H9 (cell line): Measurements from ENCODE around the gene RAPGEF6. TPM values are rescaled to one million over a fixed set of nuclear protein-coding genes. Genes with fewer than 3 reads are reported as not detected.

Experiments used
- DNase-seq: peaks from one replicate; pipeline ENCODE4 v3.0.0-alpha.2; 2017
- H2AFZ ChIP-seq: one replicate; pipeline ENCODE4 v1.6.1; 2013; ENCODE audit warnings: mild to moderate bottlenecking, low read length, control low read depth, moderate library complexity
- H2AK5ac ChIP-seq: 2 replicates; pipeline ENCODE4 v1.6.1; 2013; ENCODE audit warnings: low read length, control low read depth, mixed read lengths; ENCODE audit not compliant: insufficient read length
- H2BK120ac ChIP-seq: one replicate; pipeline ENCODE4 v1.6.1; 2013; ENCODE audit warnings: low read depth, mild to moderate bottlenecking, low read length, control low read depth, inconsistent platforms; ENCODE audit not compliant: poor library complexity, severe bottlenecking
- H2BK12ac ChIP-seq: 2 replicates; pipeline ENCODE4 v1.6.1; 2013; ENCODE audit warnings: low read length, control low read depth, mixed read lengths, low read depth; ENCODE audit not compliant: insufficient read length
- H2BK15ac ChIP-seq: 2 replicates; pipeline ENCODE4 v1.6.1; 2013; ENCODE audit warnings: low read depth, low read length, control low read depth
- H2BK20ac ChIP-seq: one replicate; pipeline ENCODE4 v1.6.1; 2013; ENCODE audit warnings: low read depth, mild to moderate bottlenecking, low read length, control low read depth, inconsistent platforms; ENCODE audit not compliant: poor library complexity, severe bottlenecking
- H2BK5ac ChIP-seq: 2 replicates; pipeline ENCODE4 v1.6.1; 2013; ENCODE audit warnings: low read length, control low read depth, mixed read lengths; ENCODE audit not compliant: insufficient read length
- H3K14ac ChIP-seq: 2 replicates; pipeline ENCODE4 v1.6.1; 2013; ENCODE audit warnings: low read length, control low read depth; ENCODE audit not compliant: insufficient read depth
- H3K18ac ChIP-seq: 2 replicates; pipeline ENCODE4 v1.6.1; 2013; ENCODE audit warnings: low read depth, mild to moderate bottlenecking, mixed read lengths, low read length, control low read depth; ENCODE audit not compliant: insufficient read length
- H3K23ac ChIP-seq: 2 replicates; pipeline ENCODE4 v1.6.1; 2013; ENCODE audit warnings: low read length, control low read depth, mixed read lengths, low read depth; ENCODE audit not compliant: insufficient read length
- H3K23me2 ChIP-seq: 2 replicates; pipeline ENCODE4 v1.6.1; 2013; ENCODE audit warnings: low read depth, mild to moderate bottlenecking, mixed read lengths, low read length, control low read depth; ENCODE audit not compliant: insufficient read length, poor library complexity, severe bottlenecking
- H3K27ac ChIP-seq: 2 replicates; pipeline ENCODE4 v1.5.1; 2013; ENCODE audit warnings: low read length, control low read depth, mixed read lengths, low read depth; ENCODE audit not compliant: insufficient read length
- H3K27me3 ChIP-seq: 2 replicates; pipeline ENCODE4 v1.6.1; 2013; ENCODE audit warnings: low read length, control low read depth, inconsistent platforms; ENCODE audit not compliant: insufficient read depth
- H3K4ac ChIP-seq: 2 replicates; pipeline ENCODE4 v1.6.1; 2013; ENCODE audit warnings: low read depth, mild to moderate bottlenecking, control low read depth, inconsistent platforms, low read length, moderate library complexity
- H3K4me1 ChIP-seq: 2 replicates; pipeline ENCODE4 v1.6.1; 2013; ENCODE audit warnings: low read length, control low read depth, inconsistent platforms; ENCODE audit not compliant: insufficient read depth
- H3K4me2 ChIP-seq: 2 replicates; pipeline ENCODE4 v1.6.1; 2013; ENCODE audit warnings: low read length, control low read depth, mixed read lengths; ENCODE audit not compliant: insufficient read length, insufficient read depth
- H3K56ac ChIP-seq: 2 replicates; pipeline ENCODE4 v1.6.1; 2013; ENCODE audit warnings: low read depth, mild to moderate bottlenecking, mixed read lengths, low read length, control low read depth; ENCODE audit not compliant: insufficient read length
- H3K79me1 ChIP-seq: 2 replicates; pipeline ENCODE4 v1.6.1; 2013; ENCODE audit warnings: low read depth, mild to moderate bottlenecking, moderate library complexity, low read length, control low read depth, inconsistent platforms; ENCODE audit not compliant: insufficient read depth, poor library complexity, severe bottlenecking
- H3K79me2 ChIP-seq: 2 replicates; pipeline ENCODE4 v1.6.1; 2013; ENCODE audit warnings: low read length, control low read depth, inconsistent platforms; ENCODE audit not compliant: insufficient read depth
- H3K9ac ChIP-seq: 2 replicates; pipeline ENCODE4 v1.6.1; 2013; ENCODE audit warnings: low read length, control low read depth, mixed read lengths; ENCODE audit not compliant: insufficient read length; ENCODE audit errors: extremely low read depth
- H3K9me3 ChIP-seq: one replicate; pipeline ENCODE4 v1.6.1; 2013; ENCODE audit warnings: low read depth, low read length, inconsistent platforms; ENCODE audit not compliant: control insufficient read depth
- H3T11ph ChIP-seq: one replicate; pipeline ENCODE4 v1.6.1; 2013; ENCODE audit warnings: mild to moderate bottlenecking, low read length, control low read depth, inconsistent platforms
- H4K20me1 ChIP-seq: one replicate; pipeline ENCODE4 v1.6.1; 2013; ENCODE audit not compliant: control insufficient read depth, insufficient read length, insufficient read depth
- H4K5ac ChIP-seq: 2 replicates; pipeline ENCODE4 v1.6.1; 2013; ENCODE audit warnings: low read depth, mild to moderate bottlenecking, mixed read lengths, low read length, control low read depth; ENCODE audit not compliant: insufficient read length
- H4K8ac ChIP-seq: replicated peaks from 2 replicates; pipeline ENCODE4 v1.6.1; 2013; ENCODE audit warnings: low read length, control low read depth, mixed read lengths, low read depth; ENCODE audit not compliant: insufficient read length
- H4K91ac ChIP-seq: 2 replicates; pipeline ENCODE4 v1.6.1; 2013; ENCODE audit warnings: low read depth, mild to moderate bottlenecking, moderate library complexity, mixed read lengths, low read length, control low read depth; ENCODE audit not compliant: insufficient read length
- H3K27ac Mint-ChIP-seq, 3 experiments: 2 replicates in 2 of 3; 3 replicates in 1 of 3; pipeline ENCODE4 v1.8.0; 2020 to 2021; ENCODE audit warnings: mixed read lengths in 3 of 3, mild to moderate bottlenecking in 1 of 3, moderate library complexity in 1 of 3
- H3K27me3 Mint-ChIP-seq: 2 replicates; pipeline ENCODE4 v1.8.0; 2021; ENCODE audit warnings: low read depth, mild to moderate bottlenecking, moderate library complexity, mixed read lengths
- H3K36me3 Mint-ChIP-seq, 3 experiments: 2 replicates in 2 of 3; 3 replicates in 1 of 3; pipeline ENCODE4 v1.8.0; 2020 to 2021; ENCODE audit warnings: low read depth in 3 of 3, mixed read lengths in 3 of 3; ENCODE audit not compliant: insufficient read depth in 1 of 3
- H3K4me1 Mint-ChIP-seq, 2 experiments: 2 replicates each; pipeline ENCODE4 v1.8.0; 2020; ENCODE audit warnings: mixed read lengths in 2 of 2
- H3K4me3 Mint-ChIP-seq, 2 experiments: 2 replicates in 1 of 2; 3 replicates in 1 of 2; pipeline ENCODE4 v1.8.0; 2020 to 2021; ENCODE audit warnings: mild to moderate bottlenecking in 2 of 2, mixed read lengths in 2 of 2, moderate library complexity in 1 of 2
- H3K9me3 Mint-ChIP-seq, 2 experiments: 2 replicates in 1 of 2; 3 replicates in 1 of 2; pipeline ENCODE4 v1.8.0; 2020; ENCODE audit warnings: mild to moderate bottlenecking in 2 of 2, mixed read lengths in 2 of 2, moderate library complexity in 1 of 2
- CTCF ChIP-seq: fragments of 200-600 bp; sonication (generic); conservative IDR thresholded peaks from 3 replicates; pipeline ENCODE4 v1.8.0; 2021; ENCODE audit warnings: antibody characterized with exemption, mild to moderate bottlenecking
- WGBS: extraction: QIAGEN DNeasy Blood & Tissue Kit; methylation state at CpG from one replicate; pipeline ENCODE4 v1.1.7; 2013; ENCODE audit warnings: missing lambda C conversion rate, low lambda C conversion rate, mixed read lengths; ENCODE audit not compliant: insufficient read length; ENCODE audit errors: extremely low coverage; 5-methylcytosine and 5-hydroxymethylcytosine counted together
- total RNA-seq: library from RNA; stranded (reverse); gene quantifications from 2 replicates; pipeline ENCODE4 v1.2.1, GENCODE V29; 2021

RAPGEF6 gene
- total RNA-seq, 1 experiment from 2014 or later: 19.7 TPM

- Histone ChIP-seq H2AFZ (no peak overlapping the region), H2BK12ac (no peak overlapping the region), H4K8ac (no peak overlapping the region), H2BK5ac (no peak overlapping the region), H2BK15ac (no peak overlapping the region), H3T11ph (no peak overlapping the region), H4K91ac (no peak overlapping the region), H3K9me3 (no peaks in the 10 kb centered on the region), H3K18ac (no peak overlapping the region), H2BK20ac (no peak overlapping the region), H3K27ac (no peak overlapping the region), H3K56ac (no peak overlapping the region), H4K20me1 (no peaks in the 10 kb centered on the region), H2BK120ac (no peak overlapping the region), H4K5ac (no peak overlapping the region), H3K79me2 (no peaks in the 10 kb centered on the region), H3K27me3 (no peaks in the 10 kb centered on the region), H3K23me2 (no peaks in the 10 kb centered on the region), H3K9ac (no peak overlapping the region), H3K4ac (no peak overlapping the region), H3K4me2 (no peak overlapping the region), H3K14ac (no peak overlapping the region), H3K4me1 (no peaks in the 10 kb centered on the region), H3K23ac (no peak overlapping the region), H2AK5ac (no peak overlapping the region), H3K79me1 (no peaks in the 10 kb centered on the region)
- H3K27ac Mint-ChIP-seq: no peak overlapping the region
- no CpG with 5 or more reads among the region's 2 CpGs for WGBS
- no peak for DNase-seq
- no peak for TF ChIP-seq CTCF
- H3K36me3 Mint-ChIP-seq: peaks cover 12 to 29% (median 21%) of the 10 kb centered on the region in 3 experiments
- no peak overlapping the region for H3K4me3 Mint-ChIP-seq
- no peaks in the 10 kb centered on the region for H3K4me1 Mint-ChIP-seq
- no peaks in the 10 kb centered on the region for H3K27me3 Mint-ChIP-seq
- H3K9me3 Mint-ChIP-seq: no peaks in the 10 kb centered on the region; a peak in 1 of 5 replicates
Observed at GRCh38 chr5:131654776-131655175, 19.7 kb upstream of the RAPGEF6 start.
